HL-60 (cell line): Measurements from ENCODE around the gene GLDN.

Experiments used
- CTCF ChIP-seq: IDR thresholded peaks from one replicate; pipeline ENCODE4 v1.5.1; 2011; ENCODE audit warnings: low read length, control low read depth, inconsistent platforms; ENCODE audit not compliant: insufficient read depth
- GABPA ChIP-seq: IDR thresholded peaks from 2 replicates; pipeline ENCODE4 v1.6.1; 2012; ENCODE audit warnings: low read depth
- POLR2AphosphoS5 ChIP-seq: IDR thresholded peaks from 2 replicates; pipeline ENCODE4 v1.6.1; 2012; ENCODE audit warnings: low read depth
- SPI1 ChIP-seq: IDR thresholded peaks from 2 replicates; pipeline ENCODE4 v1.6.1; 2012; ENCODE audit warnings: low read depth, mild to moderate bottlenecking, borderline replicate concordance
- TF ChIP-seq, protein P1 (sequence below): IDR thresholded peaks from 2 replicates; pipeline ENCODE4 v1.6.1; 2012; ENCODE audit warnings: low read depth; ENCODE audit not compliant: insufficient replicate concordance

GRCh38 chr15:51341366-51342226 is at the start of gene GLDN:
- TF ChIP-seq POLR2AphosphoS5 (no peak), CTCF (no peak), GABPA (no peak), SPI1 (no peak)
- TF ChIP-seq, protein P1, sequence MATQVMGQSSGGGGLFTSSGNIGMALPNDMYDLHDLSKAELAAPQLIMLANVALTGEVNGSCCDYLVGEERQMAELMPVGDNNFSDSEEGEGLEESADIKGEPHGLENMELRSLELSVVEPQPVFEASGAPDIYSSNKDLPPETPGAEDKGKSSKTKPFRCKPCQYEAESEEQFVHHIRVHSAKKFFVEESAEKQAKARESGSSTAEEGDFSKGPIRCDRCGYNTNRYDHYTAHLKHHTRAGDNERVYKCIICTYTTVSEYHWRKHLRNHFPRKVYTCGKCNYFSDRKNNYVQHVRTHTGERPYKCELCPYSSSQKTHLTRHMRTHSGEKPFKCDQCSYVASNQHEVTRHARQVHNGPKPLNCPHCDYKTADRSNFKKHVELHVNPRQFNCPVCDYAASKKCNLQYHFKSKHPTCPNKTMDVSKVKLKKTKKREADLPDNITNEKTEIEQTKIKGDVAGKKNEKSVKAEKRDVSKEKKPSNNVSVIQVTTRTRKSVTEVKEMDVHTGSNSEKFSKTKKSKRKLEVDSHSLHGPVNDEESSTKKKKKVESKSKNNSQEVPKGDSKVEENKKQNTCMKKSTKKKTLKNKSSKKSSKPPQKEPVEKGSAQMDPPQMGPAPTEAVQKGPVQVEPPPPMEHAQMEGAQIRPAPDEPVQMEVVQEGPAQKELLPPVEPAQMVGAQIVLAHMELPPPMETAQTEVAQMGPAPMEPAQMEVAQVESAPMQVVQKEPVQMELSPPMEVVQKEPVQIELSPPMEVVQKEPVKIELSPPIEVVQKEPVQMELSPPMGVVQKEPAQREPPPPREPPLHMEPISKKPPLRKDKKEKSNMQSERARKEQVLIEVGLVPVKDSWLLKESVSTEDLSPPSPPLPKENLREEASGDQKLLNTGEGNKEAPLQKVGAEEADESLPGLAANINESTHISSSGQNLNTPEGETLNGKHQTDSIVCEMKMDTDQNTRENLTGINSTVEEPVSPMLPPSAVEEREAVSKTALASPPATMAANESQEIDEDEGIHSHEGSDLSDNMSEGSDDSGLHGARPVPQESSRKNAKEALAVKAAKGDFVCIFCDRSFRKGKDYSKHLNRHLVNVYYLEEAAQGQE: no peak
